Astrocyte of the spinal cord (primary cell): ENCODE measurements around the gene TSSC4.
"Not testable (repeated sequence)": the region's sequence is repeated elsewhere in the genome, so short reads cannot be mapped to it uniquely, and the experiment has no call there.

Experiments used
- DNase-seq: peaks from one replicate; pipeline ENCODE4 v3.0.0; 2011; ENCODE audit warnings: low read depth, low spot score
- H3K4me3 ChIP-seq: 2 replicates; pipeline ENCODE4 v1.5.1; 2011; ENCODE audit warnings: low read depth, mild to moderate bottlenecking, low read length, moderate library complexity
- CTCF ChIP-seq: IDR thresholded peaks from 2 replicates; pipeline ENCODE4 v1.5.1; 2012; ENCODE audit warnings: low read depth, mild to moderate bottlenecking, low read length, inconsistent platforms
- in situ Hi-C: cut with HindIII; loops from 2 replicates; pipeline ENCODE4 v1.10.0; 2017; ENCODE audit warnings: low sequenced_read_pairs

The TSSC4 gene

GRCh38 chr11:2359557-2359956, 41.0 kb upstream of the TSSC4 start:
- no peak for DNase-seq
- in situ Hi-C loops = no loop called here

GRCh38 chr11:2360081-2360642, 40.4 kb upstream of the TSSC4 start:
- TF ChIP-seq CTCF = no peak
- no peak overlapping the region for H3K4me3 ChIP-seq
- in situ Hi-C loops = no loop called here
- no peak for DNase-seq

More at GRCh38 chr11:2359557-2359956, 41.0 kb upstream of the TSSC4 start:
- H3K4me3 ChIP-seq = no peak overlapping the region
- no peak for TF ChIP-seq CTCF

GRCh38 chr11:2361565-2361964, 39.0 kb upstream of the TSSC4 start:
- in situ Hi-C loops = no loop called here
- H3K4me3 ChIP-seq = no peak overlapping the region

GRCh38 chr11:2362414-2362813, 38.1 kb upstream of the TSSC4 start:
- TF ChIP-seq CTCF = no peak
- in situ Hi-C loops = no loop called here
- no peak for DNase-seq
- H3K4me3 ChIP-seq = no peak overlapping the region

More at GRCh38 chr11:2361565-2361964, 39.0 kb upstream of the TSSC4 start:
- DNase-seq = no peak
- TF ChIP-seq CTCF = no peak

GRCh38 chr11:2363130-2363529, 37.4 kb upstream of the TSSC4 start:
- TF ChIP-seq CTCF = no peak
- in situ Hi-C loops = no loop called here

GRCh38 chr11:2363577-2364370, 36.8 kb upstream of the TSSC4 start:
- TF ChIP-seq CTCF = no peak
- no peak overlapping the region for H3K4me3 ChIP-seq
- no peak for DNase-seq
- in situ Hi-C loops = no loop called here

More at GRCh38 chr11:2363130-2363529, 37.4 kb upstream of the TSSC4 start:
- no peak for DNase-seq
- H3K4me3 ChIP-seq = no peak overlapping the region

- H3K4me3 ChIP-seq, DNase-seq, in situ Hi-C loops: not testable (repeated sequence)
Observed at GRCh38 chr11:2364386-2364785, 36.2 kb upstream of the TSSC4 start.
